Measurements from ENCODE around the gene SIL1. TPM values are rescaled to one million over a fixed set of nuclear protein-coding genes. Genes with fewer than 3 reads are reported as not detected.
"Not testable (repeated sequence)": the region's sequence is repeated elsewhere in the genome, so short reads cannot be mapped to it uniquely, and the experiment has no call there.

SIL1 gene
- total RNA-seq, 1 donor from 2014 or later: 83.0 TPM

- DNase-seq (ENCODE audit: low spot score): no peak
Observed at GRCh38 chr5:139025651-139026050, 172.5 kb downstream of the SIL1 start.

- no peak for DNase-seq (ENCODE audit: low spot score)
Observed at GRCh38 chr5:139023286-139023685, 174.9 kb downstream of the SIL1 start.

GRCh38 chr5:139022528-139022927 lies 175.6 kb downstream of the SIL1 start:
- no peak for DNase-seq (ENCODE audit: low spot score)

GRCh38 chr5:139021346-139021745 lies 176.8 kb downstream of the SIL1 start:
- no peak for DNase-seq (ENCODE audit: low spot score)

GRCh38 chr5:139019880-139020279 lies 178.3 kb downstream of the SIL1 start:
- DNase-seq (ENCODE audit: low spot score): no peak

GRCh38 chr5:139019211-139019610 lies 179.0 kb downstream of the SIL1 start:
- no peak for DNase-seq (ENCODE audit: low spot score)

GRCh38 chr5:139017624-139018023 lies 180.5 kb downstream of the SIL1 start:
- no peak for DNase-seq (ENCODE audit: low spot score)

- no peak for DNase-seq (ENCODE audit: low spot score)
Observed at GRCh38 chr5:139016186-139016585, 182.0 kb downstream of the SIL1 start.

- no peak for DNase-seq (ENCODE audit: low spot score)
Observed at GRCh38 chr5:139014726-139015125, 183.4 kb downstream of the SIL1 start.

GRCh38 chr5:139012176-139012575 lies 186.0 kb downstream of the SIL1 start:
- no peak for DNase-seq (ENCODE audit: low spot score)

GRCh38 chr5:139011156-139011555 lies 187.0 kb downstream of the SIL1 start:
- not testable (repeated sequence) for DNase-seq (ENCODE audit: low spot score)

- no peak for DNase-seq (ENCODE audit: low spot score)
Observed at GRCh38 chr5:139004374-139005307, 193.5 kb downstream of the SIL1 start.

GRCh38 chr5:138999674-139000073 lies 198.5 kb downstream of the SIL1 start:
- no peak for DNase-seq (ENCODE audit: low spot score)

GRCh38 chr5:138998521-138998920 lies 199.6 kb downstream of the SIL1 start:
- DNase-seq (ENCODE audit: low spot score): no peak

GRCh38 chr5:138996120-138996519 lies 202.0 kb downstream of the SIL1 start:
- no peak for DNase-seq (ENCODE audit: low spot score)

GRCh38 chr5:138990986-138991590 lies 207.1 kb downstream of the SIL1 start:
- no peak for DNase-seq (ENCODE audit: low spot score)

- no peak for DNase-seq (ENCODE audit: low spot score)
Observed at GRCh38 chr5:138989720-138990119, 208.4 kb downstream of the SIL1 start.

GRCh38 chr5:138986186-138986800 lies 211.9 kb downstream of the SIL1 start:
- DNase-seq (ENCODE audit: low spot score): no peak

GRCh38 chr5:138985683-138986082 lies 212.5 kb downstream of the SIL1 start:
- DNase-seq (ENCODE audit: low spot score): no peak

- DNase-seq (ENCODE audit: low spot score): peak; percentile 53
Observed at GRCh38 chr5:138985256-138985655, 212.9 kb downstream of the SIL1 start.

GRCh38 chr5:138983984-138984383 lies 214.2 kb downstream of the SIL1 start:
- no peak for DNase-seq (ENCODE audit: low spot score)

- no peak for DNase-seq (ENCODE audit: low spot score)
Observed at GRCh38 chr5:138981586-138981985, 216.6 kb downstream of the SIL1 start.

GRCh38 chr5:138981131-138981530 lies 217.0 kb downstream of the SIL1 start:
- DNase-seq (ENCODE audit: low spot score): no peak

Measured in ureter (tissue), 1 donor.